ENCODE measurements around the gene CTRL.

- TF ChIP-seq ZNF19 (tag by site-specific recombination; IDR thresholded peaks at IDR 0.05; ENCODE audit: low read depth) (no peak), ZSCAN16 (tag by site-specific recombination; IDR thresholded peaks at IDR 0.05) (no peak), CTCF (tag by site-specific recombination; IDR thresholded peaks at IDR 0.05) (no peak), FEZF1 (tag by site-specific recombination; IDR thresholded peaks at IDR 0.05) (no peak), ZNF266 (tag by site-specific recombination; IDR thresholded peaks at IDR 0.05; ENCODE audit: low read depth) (no peak), ZNF501 (tag by site-specific recombination; IDR thresholded peaks at IDR 0.05) (no peak)
These were observed 46.0 kb upstream of the CTRL start for GRCh38 chr16:67977469-67978227.

Measured in HEK293 (cell line).